HG03558 (cell line): ENCODE measurements around the gene TMEM269.

Experiments used
- ATAC-seq: cut with Tn5 transposase; IDR thresholded peaks from one replicate; pipeline ENCODE4 v1.9.1; 2021; ENCODE audit warnings: moderate number of reproducible peaks; ENCODE audit not compliant: unreplicated experiment; ENCODE audit errors: extremely low read depth

Gene TMEM269

GRCh38 chr1:42817976-42818375, 33.2 kb downstream of the TMEM269 start:
- no peak for ATAC-seq

GRCh38 chr1:42820813-42821212, 36.0 kb downstream of the TMEM269 start:
- no peak for ATAC-seq

DNA sequence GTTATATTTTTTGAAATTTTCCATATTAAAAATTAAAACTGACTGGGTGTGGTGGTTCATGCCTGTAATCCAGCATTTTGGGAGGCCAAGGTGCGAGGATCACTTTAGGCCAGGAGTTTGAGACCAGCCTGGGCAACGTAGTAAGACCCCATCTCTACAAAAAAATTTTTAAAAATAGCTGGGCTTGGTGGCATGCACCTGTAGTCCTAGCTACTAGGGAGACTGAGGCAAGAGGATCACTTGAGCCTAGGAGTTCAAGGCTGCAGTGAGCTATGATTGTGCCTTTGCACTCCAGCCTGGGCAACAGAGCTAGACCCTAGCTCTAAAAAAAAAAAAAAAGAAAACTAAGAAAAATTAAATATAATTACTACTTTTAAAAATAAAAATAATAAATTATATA, 36.9 kb downstream of the TMEM269 start:
- no peak for ATAC-seq

GRCh38 chr1:42822800-42823392, 38.1 kb downstream of the TMEM269 start:
- ATAC-seq, result no peak

GRCh38 chr1:42824481-42825035, 39.8 kb downstream of the TMEM269 start:
- ATAC-seq, result no peak

- no peak for ATAC-seq
Observed at GRCh38 chr1:42825036-42825851, 40.5 kb downstream of the TMEM269 start.

- no peak for ATAC-seq
Observed at GRCh38 chr1:42830631-42831030, 45.8 kb downstream of the TMEM269 start.

DNA sequence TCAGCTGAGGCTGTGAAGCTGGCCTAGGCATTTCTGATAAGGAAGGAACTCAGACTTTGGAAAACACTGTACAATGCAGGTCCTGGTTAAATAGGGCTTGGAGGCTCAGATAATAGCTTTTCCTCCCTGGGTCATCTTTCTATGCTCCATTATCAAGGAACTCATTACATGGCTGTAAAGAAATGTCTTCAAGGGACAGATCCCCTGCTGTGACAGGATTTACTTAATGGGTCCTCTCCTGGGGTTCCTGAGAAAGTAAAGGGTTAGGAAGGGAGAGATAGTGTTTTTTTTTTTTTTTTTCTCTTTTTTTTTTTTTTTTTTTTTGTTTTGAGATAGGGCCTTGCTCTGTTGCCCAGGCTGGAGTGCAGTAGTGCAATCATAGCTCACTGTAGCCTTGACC, 46.5 kb downstream of the TMEM269 start:
- no peak for ATAC-seq

DNA sequence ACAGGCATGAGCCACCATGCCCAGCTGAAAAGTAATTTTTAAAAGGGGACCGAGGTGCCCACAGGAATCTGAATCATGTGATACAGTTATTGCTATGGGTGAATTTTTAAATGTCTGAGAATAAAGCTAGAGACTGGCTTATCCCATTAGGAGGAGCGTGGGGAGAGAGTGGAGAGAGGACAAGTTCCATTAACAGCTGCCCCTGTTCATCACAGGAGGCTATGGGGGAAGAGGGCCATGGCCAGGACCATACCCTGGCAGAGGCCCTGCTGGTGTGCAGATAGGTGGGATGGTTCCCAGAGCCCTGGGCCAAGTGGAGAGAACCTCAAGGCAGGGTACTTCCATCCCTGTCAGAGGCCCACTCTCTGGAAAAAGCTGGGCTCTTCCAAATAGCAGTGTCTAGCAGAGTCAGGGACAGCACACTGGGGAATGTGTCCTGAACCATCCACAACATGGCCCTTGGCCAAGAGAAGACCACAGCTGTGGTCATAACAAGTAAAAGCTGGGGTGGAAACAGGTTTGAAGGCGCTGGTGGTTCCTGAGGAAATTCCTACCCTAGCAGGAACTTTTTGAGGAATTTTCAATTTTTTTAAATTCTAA, 48.0 kb downstream of the TMEM269 start:
- ATAC-seq, result no peak

- ATAC-seq, result no peak
Observed at GRCh38 chr1:42833981-42834380, 49.2 kb downstream of the TMEM269 start.

GRCh38 chr1:42834803-42835202, 50.0 kb downstream of the TMEM269 start:
- ATAC-seq, result no peak

GRCh38 chr1:42835422-42835821, 50.6 kb downstream of the TMEM269 start:
- ATAC-seq, result no peak

DNA sequence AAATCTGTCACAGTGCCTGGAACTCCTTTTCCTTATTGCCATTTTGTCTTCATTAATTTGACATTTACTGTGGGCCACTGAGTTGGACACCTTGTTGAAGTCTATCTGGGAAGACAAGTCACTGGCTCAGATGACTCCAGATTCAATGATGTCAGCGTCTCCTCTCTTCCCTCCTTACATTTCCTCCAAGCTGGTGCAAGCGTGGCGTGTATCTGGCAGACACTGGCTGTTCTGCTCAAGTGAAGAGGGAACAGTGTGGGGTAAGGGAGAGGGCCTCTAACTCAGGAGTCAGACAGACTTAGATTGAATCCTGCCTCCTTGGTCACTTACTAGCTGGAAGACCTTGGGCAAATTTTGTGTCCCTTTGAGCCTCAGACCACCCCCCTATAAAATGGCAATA, 52.9 kb downstream of the TMEM269 start:
- ATAC-seq, result no peak

DNA sequence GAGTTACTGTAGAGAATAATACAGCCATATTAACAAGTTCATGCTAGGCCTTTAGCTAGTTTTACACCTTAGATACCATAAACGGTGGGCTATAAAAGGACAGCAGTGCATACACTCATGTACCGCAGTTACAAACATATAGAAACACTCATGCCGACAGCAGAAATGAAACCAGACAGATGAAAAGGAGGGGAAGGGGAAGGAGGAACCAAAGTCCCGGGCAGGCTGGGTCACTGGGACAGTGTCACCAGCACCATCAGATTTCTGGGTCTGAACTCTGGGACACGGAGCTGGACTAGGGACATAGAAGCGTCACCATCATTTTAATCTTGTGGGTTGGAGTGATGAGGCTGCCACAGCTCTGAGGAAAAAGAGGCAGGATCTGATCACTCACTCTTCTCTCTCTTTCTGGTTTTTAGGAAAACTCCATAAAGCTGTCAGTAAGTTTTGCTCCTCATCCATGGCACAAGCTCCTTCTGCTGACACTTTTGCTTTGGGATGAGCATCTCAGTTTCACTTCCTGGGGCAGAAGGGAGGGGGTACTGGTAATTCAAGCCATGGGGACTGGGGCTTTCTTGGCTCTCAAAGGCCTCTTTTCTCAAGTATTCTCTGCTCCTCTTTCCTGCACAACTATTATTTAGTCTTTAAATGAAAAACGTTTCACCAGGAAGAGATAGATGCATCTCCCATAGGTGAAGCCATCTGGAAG, 53.8 kb downstream of the TMEM269 start:
- no peak for ATAC-seq

GRCh38 chr1:42841010-42841409, 56.2 kb downstream of the TMEM269 start:
- ATAC-seq, result no peak

DNA sequence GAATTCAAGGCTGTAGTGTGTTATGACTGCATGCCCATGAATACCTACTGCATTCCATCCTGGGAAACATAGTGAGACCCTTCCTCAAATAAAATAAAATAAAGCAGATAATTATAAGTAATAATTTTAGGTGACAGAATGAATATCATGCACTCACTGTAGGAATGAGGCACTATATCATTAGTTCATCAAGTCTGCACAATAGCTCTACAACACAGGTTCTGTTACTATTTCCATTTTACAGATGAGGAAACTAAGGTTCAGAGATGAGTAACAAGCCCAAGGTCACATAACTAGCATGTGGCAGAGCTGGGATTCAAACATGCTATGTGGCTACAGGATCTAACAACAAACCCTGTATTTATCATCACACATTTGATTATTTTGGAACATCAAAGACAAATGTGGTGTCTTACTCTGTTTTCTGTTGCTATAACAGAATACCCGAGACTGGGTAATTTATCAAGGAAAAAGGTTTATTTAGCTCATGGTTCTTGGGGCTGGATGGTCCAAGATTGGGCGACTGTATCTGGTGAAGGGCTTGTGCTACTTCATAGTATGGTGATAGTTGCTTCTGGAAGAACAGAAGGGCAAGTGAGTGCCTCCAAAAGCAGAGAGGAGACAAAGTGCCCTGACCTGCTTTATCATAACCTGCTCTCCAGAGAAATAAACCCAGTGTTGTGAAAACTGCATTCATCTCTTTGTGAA, 56.8 kb downstream of the TMEM269 start:
- no peak for ATAC-seq

- no peak for ATAC-seq
Observed at GRCh38 chr1:42844592-42845140, 59.9 kb downstream of the TMEM269 start.

GRCh38 chr1:42845193-42845592, 60.4 kb downstream of the TMEM269 start:
- ATAC-seq, result no peak

- no peak for ATAC-seq
Observed at GRCh38 chr1:42845866-42846256, 61.1 kb downstream of the TMEM269 start.
